ENCODE data around the gene STIM2.

GRCh38 chr4:26993967-26994366, 133.3 kb downstream of the STIM2 start:
- TF ChIP-seq POLR2A (IDR thresholded peaks at IDR 0.05) (no peak), POLR2AphosphoS5 (IDR thresholded peaks at IDR 0.05) (no peak)

All from spleen (tissue), 3 donors.